Right lobe of liver (tissue), 6 donors: ENCODE measurements around the gene NCAPD2. TPM values are rescaled to one million over a fixed set of nuclear protein-coding genes. Genes with fewer than 3 reads are reported as not detected.

Source experiments
- ATAC-seq, 4 donors: fragments of 200-7000 bp; cut with Tn5 transposase; one replicate each; pipeline ENCODE4 v1.9.1; 2020; ENCODE audit warnings: mild to moderate bottlenecking in 4 of 4, moderate library complexity in 4 of 4
- DNase-seq, 3 donors: peaks; one replicate each; pipeline ENCODE4 v3.0.0-alpha.2; 2020
- H3K27ac ChIP-seq, 3 donors: fragments of 200-600 bp; one replicate each; pipeline ENCODE4 v1.8.0; 2022
- H3K27me3 ChIP-seq, 2 donors: fragments of 200-600 bp; one replicate each; pipeline ENCODE4 v1.8.0; 2022
- H3K36me3 ChIP-seq, 4 donors: fragments of 200-600 bp; sonication (generic) in 1 of 4; one replicate each; pipeline versions ENCODE4 v1.5.1 to v1.8.0; 2017 to 2022; ENCODE audit warnings: control low read depth in 1 of 4
- H3K4me1 ChIP-seq, 4 donors: fragments of 200-600 bp; sonication (generic) in 1 of 4; one replicate each; pipeline versions ENCODE4 v1.5.1 to v1.8.0; 2017 to 2022; ENCODE audit warnings: control low read depth in 1 of 4
- H3K4me3 ChIP-seq, 3 donors: fragments of 200-600 bp; one replicate each; pipeline ENCODE4 v1.8.0; 2022
- H3K9me3 ChIP-seq, 4 donors: fragments of 200-600 bp; sonication (generic) in 1 of 4; one replicate each; pipeline versions ENCODE4 v1.5.1 to v1.8.0; 2017 to 2022; ENCODE audit warnings: control low read depth in 1 of 4
- CTCF ChIP-seq, 4 donors: fragments of 200-600 bp in 3 of 4; fragments of 450-650 bp in 1 of 4; IDR thresholded peaks; one replicate each; pipeline versions ENCODE4 v1.5.1 to v1.8.0; 2016 to 2022; ENCODE audit warnings: antibody characterized with exemption in 4 of 4, mild to moderate bottlenecking in 2 of 4
- POLR2A ChIP-seq: fragments of 450-650 bp; IDR thresholded peaks from one replicate; pipeline ENCODE4 v1.6.1; 2017; ENCODE audit warnings: antibody characterized with exemption, mild to moderate bottlenecking
- WGBS: methylation state at CpG from one replicate; pipeline ENCODE4 v1.1.6; 2018; ENCODE audit warnings: low coverage, low lambda C conversion rate; ENCODE audit not compliant: insufficient coverage; ENCODE audit errors: missing lambda C conversion rate; 5-methylcytosine and 5-hydroxymethylcytosine counted together
- intact Hi-C, 2 donors: fragments of 100-400 bp; cut with DNase I; formaldehyde crosslinking; loops; one replicate each; pipeline versions ENCODE4 v1.11.2 to v1.14.1; 2022
- total RNA-seq, 6 experiments: library from RNA; depleted of rRNA in 2 of 6; stranded (reverse); fragments of >200 nt in 2 of 6; fragmentation: NEBNext Ultra II Directional in 3 of 6; extraction: Animal tissue kit (Norgen Biotek cat#: 25700) in 3 of 6; gene quantifications; one replicate each; pipeline versions ENCODE4 v1.1.0 to v1.2.4, GENCODE V29; 2016 to 2023
- donor health status: DM: no; HTN: yes; CAD: no.
- donor health status: DM: no; HTN: no; CAD: no.
- donor health status: DM: no; HTN: no; CAD: no.
- donor health status: DM: no; HTN: yes; CAD: no.
- donor health status: DM: no; HTN: yes; CAD: no.

Gene NCAPD2
- total RNA-seq, 6 experiments from 2014 or later, result 6.2 to 40.9 (median 8.4) TPM

DNA sequence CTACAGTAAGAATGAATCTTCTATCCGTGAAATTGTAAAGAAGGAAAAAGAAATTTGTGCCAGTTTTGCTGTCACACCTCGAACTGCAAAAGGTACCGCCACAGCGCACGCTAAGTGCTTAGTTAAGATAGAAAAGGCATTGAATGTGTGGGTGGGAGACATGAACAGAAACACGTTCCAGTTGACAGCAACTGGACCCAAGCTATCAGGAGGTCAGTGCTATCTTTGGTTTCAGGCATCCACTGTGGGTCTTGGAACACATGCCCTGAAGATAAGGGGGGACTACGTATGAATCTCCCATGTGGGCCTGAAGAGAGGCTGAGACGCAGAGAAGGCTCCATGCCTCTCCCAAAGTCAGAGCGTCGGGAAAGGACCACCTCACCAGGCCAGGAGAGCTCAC is 52.1 kb downstream of the NCAPD2 start:
- no peak for DNase-seq
- intact Hi-C loops, result loop anchor here in 1 of 2 donors (10.0 kb wide), 1 partner anchor 121 kb away; no protein-coding TSS in a partner anchor

DNA sequence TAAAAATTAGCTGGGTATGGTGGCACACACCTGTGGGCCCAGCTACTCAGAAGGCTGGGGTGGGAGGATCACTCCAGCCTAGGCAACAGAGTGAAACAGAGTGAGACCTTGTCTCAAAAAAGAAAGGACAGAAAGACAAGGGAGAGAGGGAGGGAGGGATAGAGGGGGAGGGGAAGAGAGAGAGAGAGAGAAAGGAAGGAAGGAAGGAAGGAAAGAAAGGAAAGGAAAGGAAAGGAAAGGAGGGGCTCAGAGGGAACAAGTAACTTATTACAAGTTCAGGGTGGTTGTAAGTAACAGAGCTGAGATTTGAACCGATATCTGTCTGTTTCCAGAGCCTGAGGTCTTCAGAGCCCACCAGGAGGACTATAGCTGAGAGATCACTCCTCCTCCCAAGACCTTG is 53.7 kb downstream of the NCAPD2 start:
- Histone ChIP-seq H3K4me3 (no peak overlapping the region), H3K36me3 (peaks cover 0 to 40% (median 7%) of the 10 kb centered on the region in 4 donors), H3K9me3 (no peaks in the 10 kb centered on the region), H3K4me1 (peaks cover 0 to 7% (median 3%) of the 10 kb centered on the region in 4 donors), H3K27ac (no peak overlapping the region), H3K27me3 (no peaks in the 10 kb centered on the region)
- intact Hi-C loops, result loop anchor here in 1 of 2 donors (10.0 kb wide), 1 partner anchor 123 kb away; no protein-coding TSS in a partner anchor
- ATAC-seq (no peak), DNase-seq (no peak)
- no peak for TF ChIP-seq CTCF (IDR thresholded peaks at IDR 0.05)
- TF ChIP-seq POLR2A, result no peak
- WGBS, result 100% methylated on average over 1 of the region's 1 CpG

More for the DNA sequence above, 52.1 kb downstream of the NCAPD2 start:
- ATAC-seq, result no peak
- TF ChIP-seq POLR2A (no peak), CTCF (IDR thresholded peaks at IDR 0.05) (no peak)
- Histone ChIP-seq H3K4me3 (no peak overlapping the region), H3K9me3 (no peaks in the 10 kb centered on the region), H3K4me1 (peaks cover 0 to 18% (median 9%) of the 10 kb centered on the region in 4 donors), H3K36me3 (peaks cover 0 to 40% (median 7%) of the 10 kb centered on the region in 4 donors), H3K27ac (no peak overlapping the region), H3K27me3 (no peaks in the 10 kb centered on the region)
- WGBS, result 87% methylated on average over 6 of the region's 10 CpGs

DNA sequence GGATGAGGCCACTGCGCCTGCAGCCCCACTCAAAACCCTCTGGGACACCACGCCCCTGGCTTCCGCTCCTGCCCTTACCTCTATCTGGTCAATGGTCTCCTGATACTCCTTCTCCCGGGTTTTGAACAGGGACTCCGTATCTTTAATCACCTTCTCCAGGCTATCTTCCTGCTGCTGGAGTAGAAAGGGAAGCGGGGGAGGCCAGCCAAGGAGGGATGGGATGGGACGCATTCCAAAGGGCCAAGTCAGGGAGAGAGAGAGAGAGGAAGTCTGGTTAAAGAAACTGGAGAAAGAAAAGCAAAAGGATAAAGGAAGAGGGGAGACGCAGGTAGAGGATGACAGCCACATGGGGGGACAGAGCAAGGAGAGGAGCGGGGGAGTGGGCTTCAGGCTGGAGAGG is 54.1 kb downstream of the NCAPD2 start:
- Histone ChIP-seq H3K4me1 (peaks cover 0 to 7% (median 3%) of the 10 kb centered on the region in 4 donors), H3K27ac (no peak overlapping the region), H3K27me3 (no peaks in the 10 kb centered on the region), H3K9me3 (no peaks in the 10 kb centered on the region), H3K36me3 (peaks cover 0 to 40% (median 7%) of the 10 kb centered on the region in 4 donors), H3K4me3 (no peak overlapping the region)
- TF ChIP-seq POLR2A, result no peak
- intact Hi-C loops, result loop anchor here in 1 of 2 donors (10.0 kb wide), 1 partner anchor 123 kb away; no protein-coding TSS in a partner anchor
- ATAC-seq (peak in 1 of 4 donors; percentile 4), DNase-seq (no peak)
- WGBS, result 54% methylated on average over 7 of the region's 9 CpGs

DNA sequence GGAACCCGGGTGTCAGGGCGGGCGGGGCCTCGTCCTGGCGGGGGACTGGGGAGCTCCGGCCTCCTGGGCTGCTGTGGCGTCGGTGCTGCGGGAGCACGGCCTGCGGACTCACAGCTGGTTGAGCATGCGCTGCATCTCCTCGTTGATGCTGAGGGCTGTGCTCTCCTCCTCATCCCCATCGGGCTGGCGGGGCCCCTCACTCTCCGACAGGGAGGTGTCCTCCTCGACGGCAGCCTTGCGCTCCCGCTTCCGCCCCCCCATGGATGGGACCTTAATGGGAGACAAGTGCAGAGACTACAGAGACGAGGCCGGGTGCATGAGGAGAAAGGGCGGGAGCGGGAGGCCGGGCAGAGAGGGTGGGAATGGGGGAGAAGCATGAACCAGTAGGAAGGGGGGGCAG is 54.7 kb downstream of the NCAPD2 start:
- ATAC-seq, result no peak
- WGBS, result 85% methylated on average over 8 of the region's 26 CpGs
- no peak overlapping the region for H3K27ac ChIP-seq
- peaks cover 0 to 11% (median 6%) of the 10 kb centered on the region in 4 donors for H3K4me1 ChIP-seq
- intact Hi-C loops, result loop anchor here in 1 of 2 donors (10.0 kb wide), 1 partner anchor 124 kb away; no protein-coding TSS in a partner anchor
- no peak for TF ChIP-seq CTCF (IDR thresholded peaks at IDR 0.05)
- no peak for TF ChIP-seq POLR2A
- H3K36me3 ChIP-seq, result peaks cover 0 to 40% (median 7%) of the 10 kb centered on the region in 4 donors
- H3K9me3 ChIP-seq, result no peaks in the 10 kb centered on the region
- DNase-seq, result no peak
- H3K4me3 ChIP-seq, result no peak overlapping the region
- no peaks in the 10 kb centered on the region for H3K27me3 ChIP-seq

DNA sequence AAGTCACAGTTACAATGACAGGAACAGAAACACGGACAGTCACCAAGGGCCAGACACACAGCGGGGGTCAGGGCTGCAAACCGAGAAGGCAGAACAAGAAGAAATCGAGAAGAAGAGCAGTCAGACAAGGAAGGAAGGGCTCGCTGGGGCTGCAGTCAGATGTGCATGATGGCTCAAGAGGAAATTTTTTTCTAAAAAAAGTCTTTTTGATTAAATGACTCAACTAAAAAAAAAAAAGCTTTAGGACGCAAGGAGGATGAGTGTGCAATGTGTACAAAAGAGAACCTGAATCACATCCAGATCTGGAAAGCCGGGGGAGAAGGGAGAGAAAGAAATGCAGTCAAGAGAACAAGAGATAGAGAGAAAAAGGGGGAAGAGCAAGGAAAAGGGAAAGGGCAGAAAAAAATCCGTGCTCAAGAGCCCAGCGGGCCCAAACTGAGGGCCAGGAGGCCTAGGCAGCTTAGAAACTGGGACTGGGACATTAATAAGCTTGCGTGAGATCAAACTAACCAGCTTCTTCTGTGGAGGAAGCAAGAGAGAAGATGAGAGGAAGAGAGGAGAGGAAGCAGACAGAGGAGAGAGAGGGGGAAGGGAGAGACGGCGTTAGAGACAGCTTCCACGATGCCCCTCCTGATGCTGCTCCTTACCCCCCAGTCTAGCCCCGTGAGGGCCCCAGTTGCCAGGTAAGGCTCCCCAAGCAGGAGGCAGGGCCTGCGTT is 55.2 kb downstream of the NCAPD2 start:
- no peak for ATAC-seq
- no peaks in the 10 kb centered on the region for H3K27me3 ChIP-seq
- peak overlapping the region in 1 of 3 donors; percentile 13 for H3K27ac ChIP-seq
- no peak for DNase-seq
- no peaks in the 10 kb centered on the region for H3K9me3 ChIP-seq
- WGBS, result 64% methylated on average over 7 of the region's 15 CpGs
- H3K4me1 ChIP-seq, result peaks cover 0 to 17% (median 8%) of the 10 kb centered on the region in 4 donors
- intact Hi-C loops, result loop anchor here in 1 of 2 donors (10.0 kb wide), 1 partner anchor 124 kb away; no protein-coding TSS in a partner anchor
- TF ChIP-seq POLR2A, result no peak
- no peak for TF ChIP-seq CTCF (IDR thresholded peaks at IDR 0.05)
- no peak overlapping the region for H3K4me3 ChIP-seq
- H3K36me3 ChIP-seq, result peaks cover 0 to 40% (median 7%) of the 10 kb centered on the region in 4 donors
